IMR-90 (cell line): ENCODE results near the gene WAS. TPM values are rescaled to one million over a fixed set of nuclear protein-coding genes. Genes with fewer than 3 reads are reported as not detected.
"Not testable (repeated sequence)": the region's sequence is repeated elsewhere in the genome, so short reads cannot be mapped to it uniquely, and the experiment has no call there.

Experiments used
- ATAC-seq: fragments of 200-7000 bp; cut with Tn5 transposase; 2 replicates; pipeline ENCODE4 v1.9.1; 2020; ENCODE audit warnings: low read depth, mild to moderate bottlenecking, moderate library complexity
- BruUV-seq: library from RNA; stranded (reverse); fragments of 400-500 nt; replicated peaks from 2 replicates; lab custom pipeline; 2021; lab: Mats Ljungman, UMichigan
- CTCF ChIA-PET: fragments of 300-600 bp; formaldehyde crosslinking; extraction: SDS; loops from one replicate; lab custom pipeline; 2021; ENCODE audit warnings: antibody characterized with exemption; lab: Yijun Ruan, JAX
- POLR2A ChIA-PET: fragments of 300-600 bp; sonication (Branson Sonifier 250); formaldehyde crosslinking; loops from one replicate; lab custom pipeline; 2022; ENCODE audit warnings: antibody characterized with exemption; ENCODE audit not compliant: unreplicated experiment; lab: Charles Lee
- DNase-seq: peaks from one replicate; pipeline ENCODE4 v3.0.0; 2013
- H2AFZ ChIP-seq: replicated peaks from 2 replicates; pipeline ENCODE3; 2013; ENCODE audit warnings: low read length, mild to moderate bottlenecking; ENCODE audit not compliant: poor library complexity
- H2AK5ac ChIP-seq: 2 replicates; pipeline ENCODE4 v1.6.1; 2013; ENCODE audit warnings: low read depth, low read length, inconsistent platforms
- H2AK9ac ChIP-seq: replicated peaks from 2 replicates; pipeline ENCODE3; 2013; ENCODE audit warnings: mild to moderate bottlenecking, low read depth, low read length, moderate library complexity; ENCODE audit not compliant: poor library complexity
- H2BK120ac ChIP-seq: 2 replicates; pipeline ENCODE4 v1.6.1; 2013; ENCODE audit warnings: low read depth, low read length, inconsistent platforms
- H2BK15ac ChIP-seq: 3 replicates; pipeline ENCODE4 v1.6.1; 2013; ENCODE audit warnings: low read depth, low read length, inconsistent platforms
- H2BK20ac ChIP-seq: 2 replicates; pipeline ENCODE4 v1.6.1; 2013; ENCODE audit warnings: low read depth, mild to moderate bottlenecking, inconsistent platforms, low read length, moderate library complexity
- H2BK5ac ChIP-seq: 2 replicates; pipeline ENCODE4 v1.6.1; 2013; ENCODE audit warnings: mild to moderate bottlenecking, low read depth, low read length, inconsistent platforms; ENCODE audit not compliant: poor library complexity, severe bottlenecking
- H3K14ac ChIP-seq: replicated peaks from 2 replicates; pipeline ENCODE4 v1.6.1; 2013; ENCODE audit warnings: low read depth, low read length, inconsistent platforms
- H3K18ac ChIP-seq: 2 replicates; pipeline ENCODE4 v1.6.1; 2013; ENCODE audit warnings: low read depth, low read length, control low read depth
- H3K23ac ChIP-seq: 2 replicates; pipeline ENCODE4 v1.6.1; 2013; ENCODE audit warnings: low read depth, low read length, inconsistent platforms
- H3K27ac ChIP-seq: 2 replicates; pipeline ENCODE4 v1.5.1; 2013; ENCODE audit warnings: mild to moderate bottlenecking, control low read depth, low read length; ENCODE audit not compliant: insufficient read depth
- H3K27me3 ChIP-seq: 2 replicates; pipeline ENCODE4 v1.6.1; 2013; ENCODE audit warnings: low read length; ENCODE audit not compliant: control insufficient read depth, insufficient read depth
- H3K36me3 ChIP-seq: 2 replicates; pipeline ENCODE4 v1.6.1; 2013; ENCODE audit warnings: low read length, mixed read lengths; ENCODE audit not compliant: control insufficient read depth, insufficient read depth
- H3K4ac ChIP-seq: 2 replicates; pipeline ENCODE4 v1.6.1; 2013; ENCODE audit warnings: low read depth, low read length, inconsistent platforms
- H3K4me1 ChIP-seq: 2 replicates; pipeline ENCODE4 v1.6.1; 2013; ENCODE audit warnings: low read length, mixed read lengths; ENCODE audit not compliant: control insufficient read depth, insufficient read depth
- H3K4me2 ChIP-seq: 2 replicates; pipeline ENCODE4 v1.6.1; 2013; ENCODE audit warnings: low read depth, mild to moderate bottlenecking, control low read depth, low read length, moderate library complexity
- H3K4me3 ChIP-seq: 2 replicates; pipeline ENCODE4 v1.5.1; 2013; ENCODE audit warnings: low read depth, mild to moderate bottlenecking, control low read depth, low read length, moderate library complexity; ENCODE audit not compliant: insufficient read depth
- H3K56ac ChIP-seq: 2 replicates; pipeline ENCODE4 v1.6.1; 2013; ENCODE audit warnings: low read length, inconsistent platforms; ENCODE audit not compliant: insufficient read depth; ENCODE audit errors: extremely low read depth
- H3K79me1 ChIP-seq, 2 experiments: 2 replicates each; pipeline ENCODE4 v1.6.1; 2013; ENCODE audit warnings: low read length in 2 of 2, inconsistent platforms in 1 of 2, low read depth in 1 of 2
- H3K9ac ChIP-seq: 2 replicates; pipeline ENCODE4 v1.6.1; 2013; ENCODE audit warnings: low read depth, low read length, control low read depth
- H3K9me1 ChIP-seq: 2 replicates; pipeline ENCODE4 v1.6.1; 2013; ENCODE audit warnings: low read length, inconsistent platforms; ENCODE audit not compliant: insufficient read depth
- H3K9me3 ChIP-seq: 2 replicates; pipeline ENCODE4 v1.6.1; 2013; ENCODE audit warnings: low read length; ENCODE audit not compliant: control insufficient read depth, insufficient read depth
- H4K20me1 ChIP-seq: 2 replicates; pipeline ENCODE4 v1.6.1; 2013; ENCODE audit warnings: low read length, inconsistent platforms; ENCODE audit not compliant: insufficient read depth
- H4K5ac ChIP-seq: 2 replicates; pipeline ENCODE4 v1.6.1; 2013; ENCODE audit warnings: mild to moderate bottlenecking, low read depth, low read length, control low read depth
- H4K8ac ChIP-seq, 2 experiments: 2 replicates each; pipeline ENCODE4 v1.6.1; 2013; ENCODE audit warnings: low read depth in 2 of 2, low read length in 2 of 2, control low read depth in 1 of 2, inconsistent platforms in 1 of 2
- H4K91ac ChIP-seq: 2 replicates; pipeline ENCODE4 v1.6.1; 2013; ENCODE audit warnings: low read depth, low read length, inconsistent platforms; ENCODE audit not compliant: insufficient read depth
- WGBS, 2 experiments: methylation state at CpG; one replicate each; pipeline versions ENCODE4 v1.1.5 to v1.1.7; 2013; ENCODE audit warnings: missing lambda C conversion rate in 2 of 2; ENCODE audit not compliant: insufficient read length in 1 of 2; ENCODE audit errors: extremely low coverage in 2 of 2; 5-methylcytosine and 5-hydroxymethylcytosine counted together
- dilution Hi-C: fragments of 300-500 bp; cut with HindIII; formaldehyde crosslinking; loops from one replicate; pipeline ENCODE4 v1.14.3; 2018; ENCODE audit warnings: low sequenced_read_pairs; ENCODE audit not compliant: unreplicated experiment
- in situ Hi-C: fragments of 300-500 bp; cut with MboI; formaldehyde crosslinking; loops from 3 replicates; pipeline ENCODE4 v1.14.3; 2019; ENCODE audit warnings: low sequenced_read_pairs, inconsistent platforms, mixed read lengths
- intact Hi-C: fragments of 100-400 bp; cut with micrococcal nuclease; formaldehyde crosslinking; loops from 2 replicates; pipeline ENCODE4 v1.10.0; 2022
- polyA plus RNA-seq, 3 experiments: library from polyadenylated mRNA; depleted of rRNA; stranded (reverse); fragments of >200 nt; gene quantifications; 2 replicates each; pipeline ENCODE4 v1.2.3, GENCODE V29; 2012; ENCODE audit warnings: low replicate concordance in 1 of 3
- total RNA-seq: library from RNA; depleted of rRNA; stranded (reverse); fragments of >200 nt; gene quantifications from 2 replicates; pipeline ENCODE4 v1.2.3, GENCODE V29; 2012

WAS gene
- total and polyA plus RNA-seq, 2 of the 4 experiments (the other 2 are of a cell fraction) = 0.14 TPM; not detected in 1

GRCh38 chrX:48680467-48680866, 3.1 kb upstream of the WAS start:
- POLR2A ChIA-PET, intact Hi-C loops, H2BK20ac ChIP-seq, H3K9me1 ChIP-seq, H3K14ac ChIP-seq, H3K4me1 ChIP-seq, H3K36me3 ChIP-seq, H2BK120ac ChIP-seq, H2AK5ac ChIP-seq, H4K5ac ChIP-seq, dilution Hi-C loops, H3K23ac ChIP-seq, H4K91ac ChIP-seq, H3K27ac ChIP-seq, H2BK5ac ChIP-seq, H4K8ac ChIP-seq, H4K20me1 ChIP-seq, BruUV-seq, H3K56ac ChIP-seq, H3K4ac ChIP-seq, H3K4me2 ChIP-seq, H3K4me3 ChIP-seq, H3K18ac ChIP-seq, H2BK15ac ChIP-seq, H2AK9ac ChIP-seq, CTCF ChIA-PET, H3K9ac ChIP-seq, H3K79me1 ChIP-seq, H2AFZ ChIP-seq, H3K27me3 ChIP-seq, DNase-seq, H3K9me3 ChIP-seq, ATAC-seq, in situ Hi-C loops: not testable (repeated sequence)
- WGBS, 2 experiments = no CpG with 5 or more reads among the region's 2 CpGs

DNA sequence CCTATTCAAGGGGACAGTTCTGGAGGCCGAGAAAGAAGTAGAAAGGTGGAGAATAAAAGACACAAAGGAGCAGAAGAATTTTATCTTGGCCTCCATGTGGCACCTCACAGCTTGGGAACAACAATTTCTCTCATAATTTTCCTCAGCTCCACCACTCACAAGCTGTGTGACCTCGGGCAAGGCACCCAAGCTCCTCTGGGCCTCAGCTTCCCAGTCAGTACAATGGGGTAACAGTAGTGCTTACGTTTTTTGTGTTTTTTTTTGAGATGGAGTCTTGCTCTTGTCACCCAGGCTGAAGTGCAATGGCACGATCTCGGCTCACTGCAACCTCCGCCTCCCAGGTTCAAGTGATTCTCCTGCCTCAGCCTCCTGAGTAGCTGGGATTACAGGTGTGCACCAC, 2.7 kb upstream of the WAS start:
- H3K56ac ChIP-seq, H2AK9ac ChIP-seq, H3K79me1 ChIP-seq, H3K27ac ChIP-seq, H4K20me1 ChIP-seq, CTCF ChIA-PET, H3K18ac ChIP-seq, H3K9ac ChIP-seq, H3K4me1 ChIP-seq, POLR2A ChIA-PET, H3K4me2 ChIP-seq, H4K8ac ChIP-seq, H2BK120ac ChIP-seq, H3K27me3 ChIP-seq, DNase-seq, H2BK20ac ChIP-seq, H4K91ac ChIP-seq, H3K14ac ChIP-seq, H3K9me1 ChIP-seq, in situ Hi-C loops, intact Hi-C loops, BruUV-seq, H4K5ac ChIP-seq, H3K4me3 ChIP-seq, H3K9me3 ChIP-seq, H3K4ac ChIP-seq, ATAC-seq, H2AFZ ChIP-seq, H2BK5ac ChIP-seq, H2AK5ac ChIP-seq, H3K36me3 ChIP-seq, H2BK15ac ChIP-seq, dilution Hi-C loops, H3K23ac ChIP-seq: not testable (repeated sequence)
- no CpG with 5 or more reads among the region's 6 CpGs for WGBS, 2 experiments
